Ascending aorta (tissue), 2 donors: ENCODE data around the gene AKAP13. TPM values are rescaled to one million over a fixed set of nuclear protein-coding genes. Genes with fewer than 3 reads are reported as not detected.

Source experiments
- DNase-seq, 2 donors: peaks; one replicate each; pipeline ENCODE4 v3.0.0-alpha.2; 2019; ENCODE audit warnings: low spot score in 2 of 2
- H3K27ac ChIP-seq, 2 donors: fragments of 200-600 bp; sonication (generic); one replicate each; pipeline ENCODE4 v1.5.1; 2016 to 2017; ENCODE audit warnings: mild to moderate bottlenecking in 1 of 2
- H3K27me3 ChIP-seq: fragments of 200-600 bp; sonication (generic); one replicate; pipeline ENCODE4 v1.5.1; 2017
- H3K36me3 ChIP-seq, 2 donors: fragments of 200-600 bp; sonication (generic); one replicate each; pipeline ENCODE4 v1.5.1; 2016
- H3K4me1 ChIP-seq, 2 donors: fragments of 200-600 bp; sonication (generic); one replicate each; pipeline ENCODE4 v1.5.1; 2016 to 2017; ENCODE audit warnings: mild to moderate bottlenecking in 1 of 2
- H3K4me3 ChIP-seq, 2 donors: fragments of 200-600 bp; sonication (generic); one replicate each; pipeline ENCODE4 v1.5.1; 2016 to 2017; ENCODE audit warnings: mild to moderate bottlenecking in 1 of 2
- H3K9me3 ChIP-seq, 2 donors: fragments of 200-600 bp; sonication (generic); one replicate each; pipeline ENCODE4 v1.5.1; 2016
- intact Hi-C: fragments of 100-400 bp; cut with DNase I; formaldehyde crosslinking; loops from one replicate; pipeline ENCODE4 v1.15.1; 2023
- total RNA-seq: library from RNA; depleted of rRNA; stranded (reverse); fragments of >200 nt; gene quantifications from one replicate; pipeline ENCODE4 v1.1.0, GENCODE V29; 2016
- TF ChIP-seq, protein P1 (sequence below), 3 experiments: fragments of 200-600 bp in 2 of 3; fragments of 450-650 bp in 1 of 3; sonication (generic) in 2 of 3; IDR thresholded peaks; one replicate each; pipeline ENCODE4 v1.5.1; 2016 to 2019; ENCODE audit warnings: antibody characterized with exemption in 3 of 3, mild to moderate bottlenecking in 1 of 3, moderate library complexity in 1 of 3

AKAP13 gene
- total RNA-seq, 1 donor from 2014 or later = 74.3 TPM

DNA sequence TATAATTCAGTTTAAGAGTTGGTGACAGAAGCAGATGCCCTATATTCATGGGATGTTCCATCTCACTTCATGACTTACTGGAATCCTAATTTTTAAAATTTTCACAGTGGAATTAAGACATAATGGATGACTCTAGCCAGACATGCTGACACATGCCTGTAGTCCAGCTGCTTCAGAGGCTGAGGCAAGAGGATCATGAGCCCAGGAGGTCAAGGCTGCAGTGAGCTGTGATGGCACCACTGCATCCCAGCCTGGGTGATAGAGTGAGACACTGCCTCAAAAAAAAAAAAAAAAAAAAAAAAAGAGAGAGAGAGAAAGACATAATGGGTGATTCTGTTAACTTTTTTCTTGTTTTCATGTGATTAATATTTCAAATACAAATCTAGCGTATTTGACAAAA, 290.8 kb downstream of the AKAP13 start:
- DNase-seq = no peak
- peaks cover 16 to 28% of the 10 kb centered on the region in 2 donors for H3K4me1 ChIP-seq
- peak overlapping the region; percentile 92 to 93 for H3K27ac ChIP-seq

GRCh38 chr15:85672332-85673084, 292.1 kb downstream of the AKAP13 start:
- no peak for DNase-seq
- H3K9me3 ChIP-seq = no peaks in the 10 kb centered on the region
- peaks cover 16 to 20% of the 10 kb centered on the region in 2 donors for H3K4me1 ChIP-seq
- H3K27ac ChIP-seq = peak overlapping the region; percentile 92 to 93
- TF ChIP-seq, protein P1, sequence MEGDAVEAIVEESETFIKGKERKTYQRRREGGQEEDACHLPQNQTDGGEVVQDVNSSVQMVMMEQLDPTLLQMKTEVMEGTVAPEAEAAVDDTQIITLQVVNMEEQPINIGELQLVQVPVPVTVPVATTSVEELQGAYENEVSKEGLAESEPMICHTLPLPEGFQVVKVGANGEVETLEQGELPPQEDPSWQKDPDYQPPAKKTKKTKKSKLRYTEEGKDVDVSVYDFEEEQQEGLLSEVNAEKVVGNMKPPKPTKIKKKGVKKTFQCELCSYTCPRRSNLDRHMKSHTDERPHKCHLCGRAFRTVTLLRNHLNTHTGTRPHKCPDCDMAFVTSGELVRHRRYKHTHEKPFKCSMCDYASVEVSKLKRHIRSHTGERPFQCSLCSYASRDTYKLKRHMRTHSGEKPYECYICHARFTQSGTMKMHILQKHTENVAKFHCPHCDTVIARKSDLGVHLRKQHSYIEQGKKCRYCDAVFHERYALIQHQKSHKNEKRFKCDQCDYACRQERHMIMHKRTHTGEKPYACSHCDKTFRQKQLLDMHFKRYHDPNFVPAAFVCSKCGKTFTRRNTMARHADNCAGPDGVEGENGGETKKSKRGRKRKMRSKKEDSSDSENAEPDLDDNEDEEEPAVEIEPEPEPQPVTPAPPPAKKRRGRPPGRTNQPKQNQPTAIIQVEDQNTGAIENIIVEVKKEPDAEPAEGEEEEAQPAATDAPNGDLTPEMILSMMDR (IDR thresholded peaks at IDR 0.05) = no peak
- peaks cover 31 to 32% of the 10 kb centered on the region in 2 donors for H3K36me3 ChIP-seq
- no peaks in the 10 kb centered on the region for H3K27me3 ChIP-seq
- intact Hi-C loops = no loop called here
- no peak overlapping the region for H3K4me3 ChIP-seq

More for the DNA sequence above, 290.8 kb downstream of the AKAP13 start:
- no peaks in the 10 kb centered on the region for H3K27me3 ChIP-seq
- H3K4me3 ChIP-seq = no peak overlapping the region
- H3K9me3 ChIP-seq = no peaks in the 10 kb centered on the region
- intact Hi-C loops = no loop called here
- H3K36me3 ChIP-seq = peaks cover 25 to 27% of the 10 kb centered on the region in 2 donors
- TF ChIP-seq, protein P1 (IDR thresholded peaks at IDR 0.05) = no peak

DNA sequence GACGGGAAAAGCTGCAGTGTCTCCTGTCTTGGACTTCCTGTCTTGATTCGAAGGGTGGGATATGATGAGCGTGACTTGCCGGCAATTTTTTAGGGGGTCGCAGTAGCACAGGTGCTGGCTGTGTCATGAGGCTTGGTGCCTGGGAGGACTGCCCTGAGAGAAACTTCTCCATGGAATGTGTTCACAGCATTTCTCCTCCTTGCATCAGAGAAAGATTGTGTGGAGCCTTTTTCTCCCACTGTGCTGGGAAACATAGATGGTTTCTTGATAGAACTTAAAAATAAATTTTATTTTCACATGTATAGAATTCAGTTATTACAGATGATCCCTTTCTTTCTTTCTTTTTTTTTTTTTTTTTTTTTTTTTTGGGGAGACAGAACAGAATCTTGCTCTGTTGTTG, 292.9 kb downstream of the AKAP13 start:
- peak overlapping the region; percentile 92 to 93 for H3K27ac ChIP-seq
- TF ChIP-seq, protein P1 (IDR thresholded peaks at IDR 0.05) = no peak
- H3K4me1 ChIP-seq = peaks cover 14 to 15% of the 10 kb centered on the region in 2 donors
- intact Hi-C loops = no loop called here
- no peaks in the 10 kb centered on the region for H3K9me3 ChIP-seq
- no peaks in the 10 kb centered on the region for H3K27me3 ChIP-seq
- no peak overlapping the region for H3K4me3 ChIP-seq
- DNase-seq = no peak
- peaks cover 31 to 32% of the 10 kb centered on the region in 2 donors for H3K36me3 ChIP-seq

DNA sequence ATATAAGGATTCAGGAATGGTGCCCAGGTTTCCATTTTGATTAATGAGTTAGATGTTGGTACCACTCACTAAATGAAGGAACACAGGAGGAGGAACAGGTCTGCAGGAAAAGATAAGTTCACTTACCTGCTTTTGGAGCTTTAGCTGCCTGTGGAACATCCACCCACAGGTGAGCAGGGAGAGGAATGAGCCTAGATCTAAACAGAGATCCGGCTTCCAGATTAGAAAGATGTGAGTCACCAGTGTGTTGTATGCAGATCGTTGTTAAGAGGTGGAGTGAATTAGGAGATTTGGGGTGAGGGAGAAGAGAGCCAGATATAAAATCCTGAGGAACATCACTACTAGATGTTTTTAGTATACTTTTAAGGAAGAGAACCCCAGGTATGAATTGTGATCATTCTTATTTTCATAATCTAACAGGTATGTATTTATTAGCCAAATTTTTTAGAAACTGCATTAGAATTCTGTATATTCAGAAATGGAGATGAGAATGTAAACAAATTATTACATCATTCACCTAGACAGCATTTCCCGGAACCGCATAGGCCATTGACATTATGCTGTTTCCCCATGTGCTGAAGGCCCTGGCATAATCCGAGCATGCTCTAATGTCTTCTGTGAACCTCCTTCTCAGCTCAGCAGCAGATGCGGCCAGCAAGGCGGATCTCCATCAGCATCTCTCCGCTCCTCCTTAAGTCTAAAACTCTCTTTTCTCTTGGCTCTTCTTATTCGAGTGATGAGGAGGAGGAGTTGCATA, 296.1 kb downstream of the AKAP13 start:
- TF ChIP-seq, protein P1 (IDR thresholded peaks at IDR 0.05) = no peak
- no peak for DNase-seq
- no peaks in the 10 kb centered on the region for H3K9me3 ChIP-seq
- no peak overlapping the region for H3K4me3 ChIP-seq
- no peaks in the 10 kb centered on the region for H3K27me3 ChIP-seq
- intact Hi-C loops = no loop called here
- peaks cover 10 to 11% of the 10 kb centered on the region in 2 donors for H3K4me1 ChIP-seq
- H3K27ac ChIP-seq = peak overlapping the region in 1 of 2 donors; percentile 24
- H3K36me3 ChIP-seq = peaks cover 13 to 29% of the 10 kb centered on the region in 2 donors

GRCh38 chr15:85679231-85679630, 298.8 kb downstream of the AKAP13 start:
- TF ChIP-seq, protein P1 (IDR thresholded peaks at IDR 0.05) = no peak
- H3K27ac ChIP-seq = no peak overlapping the region
- no peaks in the 10 kb centered on the region for H3K9me3 ChIP-seq
- peaks cover 30 to 36% of the 10 kb centered on the region in 2 donors for H3K36me3 ChIP-seq
- H3K27me3 ChIP-seq = no peaks in the 10 kb centered on the region
- intact Hi-C loops = no loop called here
- no peaks in the 10 kb centered on the region for H3K4me1 ChIP-seq
- no peak for DNase-seq
- no peak overlapping the region for H3K4me3 ChIP-seq
